NCI-H2227 (cell line): Measurements from ENCODE around the gene BRSK2.

Experiments
- DNase-seq: peaks from one replicate; lab custom pipeline; 2025; ENCODE audit not compliant: unreplicated experiment; lab: John Stamatoyannopoulos, UW

The BRSK2 gene

GRCh38 chr11:1449490-1450243, 59.9 kb downstream of the BRSK2 start:
- no peak for DNase-seq

- DNase-seq: no peak
Measured at GRCh38 chr11:1450344-1450875, 60.7 kb downstream of the BRSK2 start.

GRCh38 chr11:1450949-1451710, 61.4 kb downstream of the BRSK2 start:
- no peak for DNase-seq

- no peak for DNase-seq
Measured at GRCh38 chr11:1451781-1452470, 62.2 kb downstream of the BRSK2 start.

- no peak for DNase-seq
Measured at GRCh38 chr11:1452744-1453143, 63.0 kb downstream of the BRSK2 start.

GRCh38 chr11:1453611-1454034, 63.9 kb downstream of the BRSK2 start:
- no peak for DNase-seq

- DNase-seq: no peak
Measured at GRCh38 chr11:1454576-1454975, 64.8 kb downstream of the BRSK2 start.

- no peak for DNase-seq
Measured at GRCh38 chr11:1455032-1455762, 65.5 kb downstream of the BRSK2 start.

- no peak for DNase-seq
Measured at GRCh38 chr11:1455763-1456060, 66.0 kb downstream of the BRSK2 start.

- no peak for DNase-seq
Measured at GRCh38 chr11:1456176-1456575, 66.4 kb downstream of the BRSK2 start.

- no peak for DNase-seq
Measured at GRCh38 chr11:1456596-1457325, 67.0 kb downstream of the BRSK2 start.

- no peak for DNase-seq
Measured at GRCh38 chr11:1457326-1457680, 67.6 kb downstream of the BRSK2 start.

- no peak for DNase-seq
Measured at GRCh38 chr11:1457856-1458255, 68.1 kb downstream of the BRSK2 start.

- DNase-seq: peak; percentile 36
Measured at GRCh38 chr11:1458340-1459218, 68.8 kb downstream of the BRSK2 start.

GRCh38 chr11:1459219-1459575, 69.5 kb downstream of the BRSK2 start:
- no peak for DNase-seq

- DNase-seq: no peak
Measured at GRCh38 chr11:1459764-1460395, 70.1 kb downstream of the BRSK2 start.

GRCh38 chr11:1460396-1460985, 70.8 kb downstream of the BRSK2 start:
- no peak for DNase-seq

- no peak for DNase-seq
Measured at GRCh38 chr11:1460986-1461825, 71.5 kb downstream of the BRSK2 start.
